ENCODE data around the gene UST. TPM values are rescaled to one million over a fixed set of nuclear protein-coding genes. Genes with fewer than 3 reads are reported as not detected.

The UST gene
- total RNA-seq, 1 donor from 2014 or later = 17.1 TPM

DNA sequence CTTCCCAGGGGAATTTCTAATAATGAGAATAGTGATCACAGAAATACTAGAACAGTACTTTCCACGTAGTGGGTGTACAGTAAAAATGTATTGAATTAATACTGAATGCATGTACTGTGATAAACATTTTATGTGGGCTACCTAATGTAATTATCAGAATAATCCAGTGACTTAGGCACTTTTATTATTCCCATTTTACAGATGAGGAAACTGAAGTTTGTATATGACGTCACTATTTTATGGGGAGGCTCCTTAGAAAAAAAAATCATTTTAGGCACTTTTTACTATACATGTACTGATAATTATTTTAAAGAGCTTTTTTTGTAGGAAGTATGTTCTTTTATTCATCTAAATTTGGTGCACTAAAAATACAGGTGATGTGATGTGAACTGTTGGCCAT lies 295.1 kb downstream of the UST start:
- Mint-ChIP-seq H3K4me3 (ENCODE audit: unreplicated experiment) (no peak overlapping the region), H3K4me1 (ENCODE audit: low read depth) (peaks cover 23% of the 10 kb centered on the region), H3K27ac (ENCODE audit: unreplicated experiment) (no peak overlapping the region), H3K36me3 (ENCODE audit: low read depth) (peaks cover 4% of the 10 kb centered on the region), H3K27me3 (ENCODE audit: low read depth) (no peaks in the 10 kb centered on the region), H3K9me3 (ENCODE audit: low read depth) (no peaks in the 10 kb centered on the region)
- no peak for DNase-seq (ENCODE audit: low spot score)
- TF ChIP-seq, protein P1, sequence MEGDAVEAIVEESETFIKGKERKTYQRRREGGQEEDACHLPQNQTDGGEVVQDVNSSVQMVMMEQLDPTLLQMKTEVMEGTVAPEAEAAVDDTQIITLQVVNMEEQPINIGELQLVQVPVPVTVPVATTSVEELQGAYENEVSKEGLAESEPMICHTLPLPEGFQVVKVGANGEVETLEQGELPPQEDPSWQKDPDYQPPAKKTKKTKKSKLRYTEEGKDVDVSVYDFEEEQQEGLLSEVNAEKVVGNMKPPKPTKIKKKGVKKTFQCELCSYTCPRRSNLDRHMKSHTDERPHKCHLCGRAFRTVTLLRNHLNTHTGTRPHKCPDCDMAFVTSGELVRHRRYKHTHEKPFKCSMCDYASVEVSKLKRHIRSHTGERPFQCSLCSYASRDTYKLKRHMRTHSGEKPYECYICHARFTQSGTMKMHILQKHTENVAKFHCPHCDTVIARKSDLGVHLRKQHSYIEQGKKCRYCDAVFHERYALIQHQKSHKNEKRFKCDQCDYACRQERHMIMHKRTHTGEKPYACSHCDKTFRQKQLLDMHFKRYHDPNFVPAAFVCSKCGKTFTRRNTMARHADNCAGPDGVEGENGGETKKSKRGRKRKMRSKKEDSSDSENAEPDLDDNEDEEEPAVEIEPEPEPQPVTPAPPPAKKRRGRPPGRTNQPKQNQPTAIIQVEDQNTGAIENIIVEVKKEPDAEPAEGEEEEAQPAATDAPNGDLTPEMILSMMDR (IDR thresholded peaks at IDR 0.05) = no peak

DNA sequence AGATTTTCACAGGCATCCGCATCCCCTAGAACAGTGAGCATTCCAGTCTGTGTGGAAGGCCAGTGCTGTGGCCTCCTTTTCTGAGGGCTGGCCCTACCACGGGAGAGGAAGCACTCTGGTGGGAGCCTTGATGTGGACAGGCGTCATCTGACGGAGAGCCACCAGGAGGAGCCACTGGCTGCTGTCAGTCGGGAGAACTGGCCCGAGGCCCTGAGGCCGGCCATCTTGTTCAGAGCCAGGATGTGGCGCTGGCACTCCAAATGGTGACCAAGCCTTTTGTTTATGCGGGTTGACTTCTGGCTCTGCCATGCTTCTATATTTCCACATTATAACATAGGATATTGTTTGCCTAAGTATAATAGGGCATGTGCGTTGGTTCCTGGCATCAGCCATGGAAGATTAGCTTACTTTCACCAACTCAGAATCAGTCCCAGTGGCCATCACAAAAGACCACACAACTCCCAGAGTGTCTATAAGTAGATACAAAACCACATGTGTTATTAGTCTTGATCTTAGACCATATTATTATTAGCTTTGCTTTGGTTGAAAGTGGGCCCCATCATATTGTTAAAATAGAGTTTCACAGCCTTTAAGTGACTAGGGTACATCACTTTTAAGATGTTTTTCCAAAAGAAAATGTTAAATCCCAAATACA lies 296.8 kb downstream of the UST start:
- no peak for DNase-seq (ENCODE audit: low spot score)
- Mint-ChIP-seq H3K4me1 (ENCODE audit: low read depth) (peaks cover 23% of the 10 kb centered on the region), H3K36me3 (ENCODE audit: low read depth) (peaks cover 4% of the 10 kb centered on the region), H3K4me3 (ENCODE audit: unreplicated experiment) (no peak overlapping the region), H3K9me3 (ENCODE audit: low read depth) (no peaks in the 10 kb centered on the region), H3K27me3 (ENCODE audit: low read depth) (no peaks in the 10 kb centered on the region), H3K27ac (ENCODE audit: unreplicated experiment) (no peak overlapping the region)
- TF ChIP-seq, protein P1 (IDR thresholded peaks at IDR 0.05) = peak; percentile 69

DNA sequence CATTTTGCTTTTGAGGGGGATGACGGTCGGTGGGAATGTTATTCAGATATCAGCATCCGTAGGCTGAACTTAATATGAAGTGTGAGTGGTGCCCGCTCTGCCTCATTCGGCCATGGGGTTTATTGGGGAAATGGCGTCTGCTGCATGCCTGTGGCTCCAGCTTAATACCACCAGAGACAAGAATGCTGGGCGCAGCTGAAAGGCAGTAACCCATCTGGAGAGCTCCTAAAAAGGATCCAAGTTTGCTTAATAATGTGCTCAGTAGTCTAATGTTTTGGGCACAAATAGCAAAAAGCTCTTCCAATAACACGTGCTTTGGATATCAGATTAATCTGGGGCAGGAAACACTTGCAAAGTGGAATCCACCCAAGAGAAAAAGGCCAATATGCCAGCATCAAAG lies 297.7 kb downstream of the UST start:
- TF ChIP-seq, protein P1 (IDR thresholded peaks at IDR 0.05) = no peak
- no peaks in the 10 kb centered on the region for H3K9me3 Mint-ChIP-seq (ENCODE audit: low read depth)
- H3K27me3 Mint-ChIP-seq (ENCODE audit: low read depth) = no peaks in the 10 kb centered on the region
- no peak overlapping the region for H3K27ac Mint-ChIP-seq (ENCODE audit: unreplicated experiment)
- peaks cover 4% of the 10 kb centered on the region for H3K36me3 Mint-ChIP-seq (ENCODE audit: low read depth)
- H3K4me3 Mint-ChIP-seq (ENCODE audit: unreplicated experiment) = no peak overlapping the region
- DNase-seq (ENCODE audit: low spot score) = no peak
- H3K4me1 Mint-ChIP-seq (ENCODE audit: low read depth) = peaks cover 32% of the 10 kb centered on the region

DNA sequence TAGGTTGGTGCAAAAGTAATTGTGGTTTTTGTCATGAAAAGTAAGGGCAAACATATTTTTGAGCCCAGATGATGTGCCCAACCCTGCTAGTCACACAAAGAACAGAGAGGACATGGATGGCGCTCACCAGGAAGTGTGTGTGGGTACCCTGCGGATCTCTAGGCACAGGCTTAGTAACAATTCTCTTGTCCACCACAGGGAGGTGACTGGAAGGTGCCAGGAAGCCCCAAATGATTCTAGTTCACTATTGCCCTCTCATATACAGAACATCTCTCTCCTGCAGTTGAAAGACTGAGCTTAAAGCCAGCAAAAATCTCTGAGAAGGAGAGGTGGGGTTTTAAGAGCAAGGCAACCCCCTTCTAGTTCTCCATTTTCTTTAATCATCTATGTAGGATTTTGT lies 298.6 kb downstream of the UST start:
- Mint-ChIP-seq H3K4me3 (ENCODE audit: unreplicated experiment) (no peak overlapping the region), H3K9me3 (ENCODE audit: low read depth) (no peaks in the 10 kb centered on the region), H3K27ac (ENCODE audit: unreplicated experiment) (no peak overlapping the region), H3K4me1 (ENCODE audit: low read depth) (peaks cover 35% of the 10 kb centered on the region), H3K36me3 (ENCODE audit: low read depth) (peaks cover 3% of the 10 kb centered on the region), H3K27me3 (ENCODE audit: low read depth) (no peaks in the 10 kb centered on the region)
- DNase-seq (ENCODE audit: low spot score) = no peak
- TF ChIP-seq, protein P1 (IDR thresholded peaks at IDR 0.05) = no peak

DNA sequence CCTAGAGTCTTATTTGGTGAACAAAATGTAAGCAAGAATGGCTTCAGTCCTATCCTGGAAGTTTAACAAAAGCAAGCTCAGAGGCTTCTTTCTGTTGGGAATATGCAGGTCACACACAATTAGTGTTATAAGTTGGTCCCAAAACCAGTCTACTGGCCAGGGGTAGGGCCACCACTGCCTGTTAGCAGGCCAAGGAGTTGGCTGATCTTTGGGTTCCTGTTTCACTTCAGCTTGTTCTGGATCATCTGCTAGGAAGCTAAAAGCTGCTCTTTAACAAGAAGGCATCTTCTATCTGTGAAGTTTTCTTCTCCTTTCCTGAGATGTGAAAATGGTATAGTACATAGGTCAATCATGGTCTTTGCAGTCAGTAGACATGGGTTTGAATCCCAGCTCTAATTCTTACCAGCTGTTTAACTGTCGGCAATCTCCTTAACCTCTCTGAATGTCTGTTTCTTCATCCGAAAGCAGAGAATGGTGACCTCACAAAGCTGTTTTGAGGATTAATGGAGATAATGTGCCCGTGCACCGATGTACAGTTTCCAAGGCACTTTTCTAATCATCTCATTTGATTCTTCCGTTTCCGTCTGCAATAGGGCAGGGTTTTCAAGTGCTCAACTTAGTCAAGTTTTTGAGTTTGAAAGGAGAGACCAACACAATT lies 299.5 kb downstream of the UST start:
- Mint-ChIP-seq H3K9me3 (ENCODE audit: low read depth) (no peaks in the 10 kb centered on the region), H3K4me1 (ENCODE audit: low read depth) (peaks cover 35% of the 10 kb centered on the region), H3K36me3 (ENCODE audit: low read depth) (peaks cover 4% of the 10 kb centered on the region), H3K27me3 (ENCODE audit: low read depth) (no peaks in the 10 kb centered on the region), H3K4me3 (ENCODE audit: unreplicated experiment) (no peak overlapping the region), H3K27ac (ENCODE audit: unreplicated experiment) (no peak overlapping the region)
- DNase-seq (ENCODE audit: low spot score) = no peak
- TF ChIP-seq, protein P1 (IDR thresholded peaks at IDR 0.05) = no peak
